ENCODE results near the gene TCF15. TPM values are rescaled to one million over a fixed set of nuclear protein-coding genes. Genes with fewer than 3 reads are reported as not detected.

TCF15 gene
- total and polyA plus RNA-seq, 2 of the 13 experiments (the other 11 are each of a cell fraction or from before 2014, with no cell fraction given): not detected

GRCh38 chr20:555976-556385 is 54.1 kb downstream of the TCF15 start (continued):
- peak; percentile 68; the same call in 1 of the 2 replicates for TF ChIP-seq ZNF710 (CRISPR knock-in tag; IDR thresholded peaks at IDR 0.05; ENCODE audit: borderline replicate concordance)
- no peak for TF ChIP-seq HBP1 (CRISPR knock-in tag; IDR thresholded peaks at IDR 0.05; ENCODE audit: low read depth)
- TF ChIP-seq SUZ12 (IDR thresholded peaks at IDR 0.05; ENCODE audit: low read depth, low read length): no peak
- no peak for TF ChIP-seq HIVEP1 (CRISPR knock-in tag; IDR thresholded peaks at IDR 0.05)
- TF ChIP-seq ZNF354B (CRISPR knock-in tag; IDR thresholded peaks at IDR 0.05): no peak
- TF ChIP-seq, protein P1, sequence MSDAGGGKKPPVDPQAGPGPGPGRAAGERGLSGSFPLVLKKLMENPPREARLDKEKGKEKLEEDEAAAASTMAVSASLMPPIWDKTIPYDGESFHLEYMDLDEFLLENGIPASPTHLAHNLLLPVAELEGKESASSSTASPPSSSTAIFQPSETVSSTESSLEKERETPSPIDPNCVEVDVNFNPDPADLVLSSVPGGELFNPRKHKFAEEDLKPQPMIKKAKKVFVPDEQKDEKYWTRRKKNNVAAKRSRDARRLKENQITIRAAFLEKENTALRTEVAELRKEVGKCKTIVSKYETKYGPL (CRISPR knock-in tag; IDR thresholded peaks at IDR 0.05): no peak
- TF ChIP-seq ISL2 (CRISPR knock-in tag; IDR thresholded peaks at IDR 0.05): no peak
- no peak for TF ChIP-seq ZNF550 (CRISPR knock-in tag; IDR thresholded peaks at IDR 0.05; ENCODE audit: borderline replicate concordance)
- TF ChIP-seq, protein P2, sequence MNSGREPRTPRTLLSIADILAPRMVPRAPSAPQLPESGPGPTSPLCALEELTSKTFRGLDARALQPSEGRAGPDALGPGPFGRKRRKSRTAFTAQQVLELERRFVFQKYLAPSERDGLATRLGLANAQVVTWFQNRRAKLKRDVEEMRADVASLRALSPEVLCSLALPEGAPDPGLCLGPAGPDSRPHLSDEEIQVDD (CRISPR knock-in tag; IDR thresholded peaks at IDR 0.05; ENCODE audit: borderline replicate concordance): no peak
- TF ChIP-seq ZNF7 (CRISPR knock-in tag; IDR thresholded peaks at IDR 0.05): no peak
- no peak for TF ChIP-seq PHF8 (CRISPR knock-in tag; IDR thresholded peaks at IDR 0.05)
- TF ChIP-seq PATZ1 (CRISPR knock-in tag; IDR thresholded peaks at IDR 0.05): peak; percentile 61; the same call in 1 of the 2 replicates
- TF ChIP-seq NFKBIZ (CRISPR knock-in tag; IDR thresholded peaks at IDR 0.05): no peak
- TF ChIP-seq ZNF75D (CRISPR knock-in tag; IDR thresholded peaks at IDR 0.05; ENCODE audit: borderline replicate concordance): no peak
- no peak for TF ChIP-seq ZNF775 (CRISPR knock-in tag; IDR thresholded peaks at IDR 0.05; ENCODE audit: borderline replicate concordance)
- no peak for TF ChIP-seq ZBTB42 (CRISPR knock-in tag; IDR thresholded peaks at IDR 0.05)
- TF ChIP-seq ZNF101 (CRISPR knock-in tag; IDR thresholded peaks at IDR 0.05; ENCODE audit: borderline replicate concordance, low read depth): no peak
- TF ChIP-seq, protein P3, sequence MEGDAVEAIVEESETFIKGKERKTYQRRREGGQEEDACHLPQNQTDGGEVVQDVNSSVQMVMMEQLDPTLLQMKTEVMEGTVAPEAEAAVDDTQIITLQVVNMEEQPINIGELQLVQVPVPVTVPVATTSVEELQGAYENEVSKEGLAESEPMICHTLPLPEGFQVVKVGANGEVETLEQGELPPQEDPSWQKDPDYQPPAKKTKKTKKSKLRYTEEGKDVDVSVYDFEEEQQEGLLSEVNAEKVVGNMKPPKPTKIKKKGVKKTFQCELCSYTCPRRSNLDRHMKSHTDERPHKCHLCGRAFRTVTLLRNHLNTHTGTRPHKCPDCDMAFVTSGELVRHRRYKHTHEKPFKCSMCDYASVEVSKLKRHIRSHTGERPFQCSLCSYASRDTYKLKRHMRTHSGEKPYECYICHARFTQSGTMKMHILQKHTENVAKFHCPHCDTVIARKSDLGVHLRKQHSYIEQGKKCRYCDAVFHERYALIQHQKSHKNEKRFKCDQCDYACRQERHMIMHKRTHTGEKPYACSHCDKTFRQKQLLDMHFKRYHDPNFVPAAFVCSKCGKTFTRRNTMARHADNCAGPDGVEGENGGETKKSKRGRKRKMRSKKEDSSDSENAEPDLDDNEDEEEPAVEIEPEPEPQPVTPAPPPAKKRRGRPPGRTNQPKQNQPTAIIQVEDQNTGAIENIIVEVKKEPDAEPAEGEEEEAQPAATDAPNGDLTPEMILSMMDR (CRISPR knock-in tag; IDR thresholded peaks at IDR 0.05): 0 out of 2 replicates have a peak, but pooled peaks have one; percentile 16
- no peak for TF ChIP-seq SOX13 (IDR thresholded peaks at IDR 0.05)
- peak in 1 of 2 experiments; percentile 31; a peak in 1 of 4 replicates for TF ChIP-seq SOX13 (CRISPR knock-in tag; conservative IDR thresholded peaks at IDR 0.05 in 1 of 2, IDR thresholded peaks at IDR 0.05 in 1 of 2)
- TF ChIP-seq NR2F6 (IDR thresholded peaks at IDR 0.05): no peak
- TF ChIP-seq NR2F6 (CRISPR knock-in tag; IDR thresholded peaks at IDR 0.05): peak; percentile 53; the same call in 1 of the 2 replicates
- TF ChIP-seq ZNF180 (CRISPR knock-in tag; IDR thresholded peaks at IDR 0.05; ENCODE audit: borderline replicate concordance, low read depth): no peak
- TF ChIP-seq CHCHD3 (CRISPR knock-in tag; IDR thresholded peaks at IDR 0.05): no peak

Data from HepG2 (cell line).